Neural progenitor cell (in vitro differentiated cells): Measurements from ENCODE around the gene KRT5.

Source experiments
- EZH2 ChIP-seq: fragments of 200-600 bp; sonication (generic); IDR thresholded peaks from 2 replicates; pipeline ENCODE4 v1.6.1; 2017; ENCODE audit warnings: antibody characterized with exemption, mild to moderate bottlenecking, moderate library complexity
- TF ChIP-seq, protein P1 (sequence below): fragments of 200-600 bp; sonication (generic); IDR thresholded peaks from 2 replicates; pipeline ENCODE4 v1.5.1; 2017; ENCODE audit warnings: antibody characterized with exemption, mild to moderate bottlenecking

- TF ChIP-seq, protein P1, sequence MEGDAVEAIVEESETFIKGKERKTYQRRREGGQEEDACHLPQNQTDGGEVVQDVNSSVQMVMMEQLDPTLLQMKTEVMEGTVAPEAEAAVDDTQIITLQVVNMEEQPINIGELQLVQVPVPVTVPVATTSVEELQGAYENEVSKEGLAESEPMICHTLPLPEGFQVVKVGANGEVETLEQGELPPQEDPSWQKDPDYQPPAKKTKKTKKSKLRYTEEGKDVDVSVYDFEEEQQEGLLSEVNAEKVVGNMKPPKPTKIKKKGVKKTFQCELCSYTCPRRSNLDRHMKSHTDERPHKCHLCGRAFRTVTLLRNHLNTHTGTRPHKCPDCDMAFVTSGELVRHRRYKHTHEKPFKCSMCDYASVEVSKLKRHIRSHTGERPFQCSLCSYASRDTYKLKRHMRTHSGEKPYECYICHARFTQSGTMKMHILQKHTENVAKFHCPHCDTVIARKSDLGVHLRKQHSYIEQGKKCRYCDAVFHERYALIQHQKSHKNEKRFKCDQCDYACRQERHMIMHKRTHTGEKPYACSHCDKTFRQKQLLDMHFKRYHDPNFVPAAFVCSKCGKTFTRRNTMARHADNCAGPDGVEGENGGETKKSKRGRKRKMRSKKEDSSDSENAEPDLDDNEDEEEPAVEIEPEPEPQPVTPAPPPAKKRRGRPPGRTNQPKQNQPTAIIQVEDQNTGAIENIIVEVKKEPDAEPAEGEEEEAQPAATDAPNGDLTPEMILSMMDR: no peak
- no peak for TF ChIP-seq EZH2
These were observed 42.5 kb downstream of the KRT5 start for GRCh38 chr12:52477651-52478050.
